Astrocyte of the spinal cord (primary cell): ENCODE data around the gene PTPRN2.
"Not testable (repeated sequence)": the region's sequence is repeated elsewhere in the genome, so short reads cannot be mapped to it uniquely, and the experiment has no call there.

Experiments
- DNase-seq: peaks from one replicate; pipeline ENCODE4 v3.0.0; 2011; ENCODE audit warnings: low read depth, low spot score
- H3K4me3 ChIP-seq: 2 replicates; pipeline ENCODE4 v1.5.1; 2011; ENCODE audit warnings: low read depth, mild to moderate bottlenecking, low read length, moderate library complexity
- CTCF ChIP-seq: IDR thresholded peaks from 2 replicates; pipeline ENCODE4 v1.5.1; 2012; ENCODE audit warnings: low read depth, mild to moderate bottlenecking, low read length, inconsistent platforms
- in situ Hi-C: cut with HindIII; loops from 2 replicates; pipeline ENCODE4 v1.10.0; 2017; ENCODE audit warnings: low sequenced_read_pairs

The PTPRN2 gene

GRCh38 chr7:158587162-158588084, at the start of gene PTPRN2:
PTPRN2 (minus strand) TSS chr7:158587823.
- DNase-seq = peak; percentile 39
- H3K4me3 ChIP-seq = peak within 1 kb of the TSS; percentile 15
- no peak for TF ChIP-seq CTCF
- in situ Hi-C loops = no loop called here

- TF ChIP-seq CTCF = no peak
- in situ Hi-C loops = no loop called here
- no peak overlapping the region for H3K4me3 ChIP-seq
- DNase-seq = no peak
These were observed 45.7 kb upstream of the PTPRN2 start for GRCh38 chr7:158633055-158633956.

GRCh38 chr7:158631574-158632195, 44.1 kb upstream of the PTPRN2 start:
- in situ Hi-C loops = no loop called here
- H3K4me3 ChIP-seq = no peak overlapping the region
- no peak for DNase-seq
- no peak for TF ChIP-seq CTCF

GRCh38 chr7:158626289-158626688, 38.7 kb upstream of the PTPRN2 start:
- in situ Hi-C loops, DNase-seq, H3K4me3 ChIP-seq: not testable (repeated sequence)

- no peak for TF ChIP-seq CTCF
- DNase-seq = no peak
- in situ Hi-C loops = no loop called here
- H3K4me3 ChIP-seq = no peak overlapping the region
These were observed 35.6 kb upstream of the PTPRN2 start for GRCh38 chr7:158623241-158623640.

- in situ Hi-C loops = no loop called here
- TF ChIP-seq CTCF = no peak
- H3K4me3 ChIP-seq = no peak overlapping the region
- no peak for DNase-seq
These were observed 33.3 kb upstream of the PTPRN2 start for GRCh38 chr7:158620839-158621441.
